Vagina (tissue), 2 donors: ENCODE results near the gene RAB3B. TPM values are rescaled to one million over a fixed set of nuclear protein-coding genes. Genes with fewer than 3 reads are reported as not detected.

Experiments used
- DNase-seq, 2 donors: peaks; one replicate each; pipeline ENCODE4 v3.0.0-alpha.2; 2017; ENCODE audit errors: extremely low spot score in 2 of 2
- H3K27ac ChIP-seq: fragments of 200-600 bp; sonication (generic); one replicate; pipeline ENCODE4 v1.5.1; 2019
- H3K27me3 ChIP-seq: fragments of 200-600 bp; sonication (generic); one replicate; pipeline ENCODE4 v1.5.1; 2019
- H3K36me3 ChIP-seq, 2 donors: fragments of 200-600 bp; sonication (generic); one replicate each; pipeline ENCODE4 v1.5.1; 2017 to 2019
- H3K4me1 ChIP-seq: fragments of 200-600 bp; sonication (generic); one replicate; pipeline ENCODE4 v1.5.1; 2019
- H3K4me3 ChIP-seq, 2 donors: fragments of 200-600 bp; sonication (generic); 1 replicate in 1 of 2; 2 replicates in 1 of 2; pipeline ENCODE4 v1.5.1; 2016 to 2019
- H3K9me3 ChIP-seq: fragments of 200-600 bp; sonication (generic); one replicate; pipeline ENCODE4 v1.5.1; 2019
- POLR2A ChIP-seq, 2 donors: fragments of 450-650 bp; IDR thresholded peaks; one replicate each; pipeline ENCODE4 v1.6.1; 2017; ENCODE audit warnings: antibody characterized with exemption in 2 of 2, mild to moderate bottlenecking in 2 of 2, moderate library complexity in 2 of 2
- POLR2AphosphoS5 ChIP-seq, 2 donors: sonication (generic); formaldehyde crosslinking; IDR thresholded peaks; one replicate each; pipeline ENCODE4 v1.9.0; 2017; ENCODE audit warnings: antibody characterized with exemption in 2 of 2, mild to moderate bottlenecking in 2 of 2, low read depth in 1 of 2; ENCODE audit not compliant: insufficient read depth in 1 of 2
- intact Hi-C: fragments of 100-400 bp; cut with DNase I; formaldehyde crosslinking; loops from one replicate; pipeline ENCODE4 v1.15.1; 2023
- total RNA-seq: library from RNA; depleted of rRNA; stranded (reverse); fragments of >200 nt; gene quantifications from one replicate; pipeline ENCODE4 v1.2.3, GENCODE V29; 2016
- TF ChIP-seq, protein P1 (sequence below), 3 experiments: fragments of 450-650 bp in 2 of 3; fragments of 200-600 bp in 1 of 3; sonication (generic) in 1 of 3; IDR thresholded peaks; one replicate each; pipeline ENCODE4 v1.5.1; 2017 to 2019; ENCODE audit warnings: antibody characterized with exemption in 3 of 3, mild to moderate bottlenecking in 2 of 3, moderate library complexity in 2 of 3

RAB3B gene
- total RNA-seq, 1 donor from 2014 or later, result 2.0 TPM

DNA sequence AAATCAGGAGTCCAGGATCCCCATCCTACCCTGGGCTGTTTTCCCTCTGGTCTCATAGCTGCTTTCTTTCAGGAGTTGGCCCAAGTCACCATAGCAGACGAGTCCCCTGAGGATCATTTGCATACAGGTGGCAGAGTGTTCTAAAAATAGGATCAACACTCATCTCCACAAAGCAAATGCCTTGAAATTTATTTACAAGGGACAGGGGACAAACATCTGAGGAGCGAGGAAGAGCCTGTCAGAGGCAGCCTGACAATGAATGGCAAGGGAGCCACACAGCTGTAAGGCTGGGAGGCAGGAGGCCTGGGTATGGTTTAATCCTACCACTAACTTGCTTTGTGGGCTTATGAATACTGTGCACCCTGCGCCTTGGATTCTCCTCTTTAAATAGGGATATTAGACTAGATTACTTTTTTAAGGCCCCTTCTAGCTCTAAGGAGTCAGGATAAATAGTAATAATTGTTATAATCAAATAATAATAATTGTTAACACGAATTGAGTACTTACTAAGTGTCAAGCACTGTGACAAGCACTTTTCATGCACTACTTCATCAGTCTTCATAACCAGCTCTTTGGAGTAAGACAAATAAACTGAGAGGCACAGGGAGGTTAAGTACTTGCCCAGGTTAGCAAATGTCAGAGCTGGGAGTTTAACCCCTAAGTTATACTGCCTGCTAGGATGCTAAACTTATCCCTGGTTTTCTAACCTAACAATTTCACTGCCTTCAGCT is 34.5 kb downstream of the RAB3B start:
- intact Hi-C loops, result no loop called here
- TF ChIP-seq, protein P1, sequence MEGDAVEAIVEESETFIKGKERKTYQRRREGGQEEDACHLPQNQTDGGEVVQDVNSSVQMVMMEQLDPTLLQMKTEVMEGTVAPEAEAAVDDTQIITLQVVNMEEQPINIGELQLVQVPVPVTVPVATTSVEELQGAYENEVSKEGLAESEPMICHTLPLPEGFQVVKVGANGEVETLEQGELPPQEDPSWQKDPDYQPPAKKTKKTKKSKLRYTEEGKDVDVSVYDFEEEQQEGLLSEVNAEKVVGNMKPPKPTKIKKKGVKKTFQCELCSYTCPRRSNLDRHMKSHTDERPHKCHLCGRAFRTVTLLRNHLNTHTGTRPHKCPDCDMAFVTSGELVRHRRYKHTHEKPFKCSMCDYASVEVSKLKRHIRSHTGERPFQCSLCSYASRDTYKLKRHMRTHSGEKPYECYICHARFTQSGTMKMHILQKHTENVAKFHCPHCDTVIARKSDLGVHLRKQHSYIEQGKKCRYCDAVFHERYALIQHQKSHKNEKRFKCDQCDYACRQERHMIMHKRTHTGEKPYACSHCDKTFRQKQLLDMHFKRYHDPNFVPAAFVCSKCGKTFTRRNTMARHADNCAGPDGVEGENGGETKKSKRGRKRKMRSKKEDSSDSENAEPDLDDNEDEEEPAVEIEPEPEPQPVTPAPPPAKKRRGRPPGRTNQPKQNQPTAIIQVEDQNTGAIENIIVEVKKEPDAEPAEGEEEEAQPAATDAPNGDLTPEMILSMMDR (IDR thresholded peaks at IDR 0.05), result no peak
- TF ChIP-seq POLR2AphosphoS5 (IDR thresholded peaks at IDR 0.05; ENCODE audit: insufficient read depth in 1 of 2, low read depth in 1 of 2) (no peak), POLR2A (IDR thresholded peaks at IDR 0.05) (no peak)
- no peak overlapping the region for H3K27ac ChIP-seq
- no peaks in the 10 kb centered on the region for H3K4me1 ChIP-seq
- no peaks in the 10 kb centered on the region for H3K36me3 ChIP-seq
- H3K4me3 ChIP-seq, result no peak overlapping the region
- DNase-seq, result no peak
- no peaks in the 10 kb centered on the region for H3K9me3 ChIP-seq
- no peaks in the 10 kb centered on the region for H3K27me3 ChIP-seq

DNA sequence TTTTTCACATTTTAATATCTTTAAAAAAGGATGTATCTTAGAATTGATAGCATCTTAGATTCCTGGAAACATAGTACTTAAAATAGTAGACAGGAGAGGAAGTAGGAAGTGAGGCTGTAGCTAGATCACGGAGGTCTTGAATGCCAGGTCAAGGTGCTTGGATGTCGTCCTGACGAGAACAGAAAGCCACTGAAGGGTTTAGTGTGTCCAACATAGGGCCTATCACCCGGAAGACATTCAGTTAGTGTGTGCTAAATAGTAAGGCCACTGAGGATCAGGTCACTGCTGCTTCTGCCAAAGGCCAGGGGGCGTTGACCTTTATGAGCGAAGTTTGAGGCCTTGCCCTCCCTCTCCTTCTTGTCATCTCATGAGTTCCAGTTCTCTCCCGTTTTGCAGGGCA is 35.7 kb downstream of the RAB3B start:
- Histone ChIP-seq H3K27ac (no peak overlapping the region), H3K36me3 (no peaks in the 10 kb centered on the region), H3K4me3 (no peak overlapping the region), H3K9me3 (no peaks in the 10 kb centered on the region), H3K4me1 (no peaks in the 10 kb centered on the region), H3K27me3 (no peaks in the 10 kb centered on the region)
- DNase-seq, result no peak
- TF ChIP-seq POLR2A (IDR thresholded peaks at IDR 0.05) (no peak), POLR2AphosphoS5 (IDR thresholded peaks at IDR 0.05; ENCODE audit: insufficient read depth in 1 of 2, low read depth in 1 of 2) (no peak)
- TF ChIP-seq, protein P1 (IDR thresholded peaks at IDR 0.05), result no peak
- intact Hi-C loops, result no loop called here

DNA sequence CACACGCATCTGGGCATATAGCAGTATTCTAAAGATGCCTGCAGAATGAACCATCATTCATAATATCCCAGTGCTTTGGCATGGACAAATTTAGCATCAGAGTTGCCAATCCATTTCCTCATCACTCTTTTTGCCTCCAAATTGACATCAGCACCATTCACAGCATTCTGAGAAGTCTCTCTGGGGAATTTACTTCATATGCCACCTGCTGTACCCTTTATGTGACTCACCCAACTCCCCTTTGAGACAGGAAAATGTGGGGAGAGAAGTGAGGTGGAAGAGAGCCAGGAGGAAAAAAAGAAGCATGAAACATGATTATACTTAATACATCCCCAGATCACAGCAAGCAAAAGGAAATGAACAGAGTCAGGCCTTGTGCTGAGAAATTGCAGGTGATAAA is 37.4 kb downstream of the RAB3B start:
- intact Hi-C loops, result no loop called here
- Histone ChIP-seq H3K36me3 (no peaks in the 10 kb centered on the region), H3K4me3 (no peak overlapping the region), H3K9me3 (no peaks in the 10 kb centered on the region), H3K4me1 (no peaks in the 10 kb centered on the region), H3K27ac (no peak overlapping the region), H3K27me3 (no peaks in the 10 kb centered on the region)
- TF ChIP-seq POLR2AphosphoS5 (IDR thresholded peaks at IDR 0.05; ENCODE audit: insufficient read depth in 1 of 2, low read depth in 1 of 2) (no peak), POLR2A (IDR thresholded peaks at IDR 0.05) (no peak)
- TF ChIP-seq, protein P1 (IDR thresholded peaks at IDR 0.05), result no peak
- no peak for DNase-seq

DNA sequence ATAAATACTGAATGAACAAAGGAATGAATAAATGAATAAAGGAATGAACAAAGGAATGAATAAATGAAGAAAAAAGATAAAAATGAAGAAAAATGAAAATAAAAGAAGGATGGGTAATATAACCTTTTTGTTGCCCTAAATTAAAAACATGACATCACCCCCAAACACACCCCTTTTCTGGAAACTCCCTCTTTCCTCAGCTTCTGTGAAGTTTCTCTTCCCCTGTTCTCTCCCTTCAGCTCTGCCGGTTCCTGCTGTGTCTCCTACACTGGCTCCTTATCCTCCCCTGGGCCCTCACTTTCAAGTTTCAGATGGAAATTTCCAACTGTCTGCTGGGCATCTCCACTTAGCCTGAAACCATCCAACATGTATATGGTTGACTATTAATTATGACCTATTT is 37.9 kb downstream of the RAB3B start:
- Histone ChIP-seq H3K4me3 (no peak overlapping the region), H3K36me3 (no peaks in the 10 kb centered on the region), H3K9me3 (no peaks in the 10 kb centered on the region), H3K4me1 (no peaks in the 10 kb centered on the region), H3K27me3 (no peaks in the 10 kb centered on the region), H3K27ac (no peak overlapping the region)
- TF ChIP-seq POLR2A (IDR thresholded peaks at IDR 0.05) (no peak), POLR2AphosphoS5 (IDR thresholded peaks at IDR 0.05; ENCODE audit: insufficient read depth in 1 of 2, low read depth in 1 of 2) (no peak)
- TF ChIP-seq, protein P1 (IDR thresholded peaks at IDR 0.05), result no peak
- DNase-seq, result no peak
- intact Hi-C loops, result no loop called here

DNA sequence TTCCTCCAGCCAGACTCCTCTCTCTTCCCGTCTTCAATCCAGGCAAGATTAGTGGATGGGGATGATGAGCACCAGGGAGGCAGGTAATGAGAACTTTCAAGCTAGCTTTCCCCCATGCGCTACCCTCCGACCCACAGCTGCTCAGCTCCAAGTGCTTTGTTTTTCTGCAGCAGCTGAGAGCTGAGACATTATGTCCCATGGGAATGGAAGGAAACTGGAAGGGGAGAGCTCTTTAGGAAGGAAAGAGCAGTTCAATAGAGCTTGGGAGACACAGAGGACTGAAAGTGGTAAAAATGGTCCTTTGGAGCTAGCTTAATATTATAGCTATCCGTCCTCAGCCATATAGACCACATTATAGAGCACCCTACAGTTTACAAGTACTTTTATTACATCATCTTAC is 39.8 kb downstream of the RAB3B start:
- intact Hi-C loops, result no loop called here
- DNase-seq, result no peak
- no peak for TF ChIP-seq POLR2A (IDR thresholded peaks at IDR 0.05)
- TF ChIP-seq POLR2AphosphoS5 (IDR thresholded peaks at IDR 0.05; ENCODE audit: insufficient read depth in 1 of 2, low read depth in 1 of 2), result no peak
- TF ChIP-seq, protein P1 (IDR thresholded peaks at IDR 0.05), result no peak
- no peak overlapping the region for H3K4me3 ChIP-seq
- no peaks in the 10 kb centered on the region for H3K9me3 ChIP-seq
- no peak overlapping the region for H3K27ac ChIP-seq
- H3K27me3 ChIP-seq, result no peaks in the 10 kb centered on the region
- H3K36me3 ChIP-seq, result no peaks in the 10 kb centered on the region
- no peaks in the 10 kb centered on the region for H3K4me1 ChIP-seq
